ENCODE results near the gene VAT1.
"Not testable (repeated sequence)": the region's sequence is repeated elsewhere in the genome, so short reads cannot be mapped to it uniquely, and the experiment has no call there.

The VAT1 gene

GRCh38 chr17:43021741-43022512 lies at the start of gene VAT1:
TSS of gene VAT1 (minus strand) at chr17:43022385. CDS start at chr17:43022322, 63 bp downstream.
- peak; percentile 78 to 91 for DNase-seq (ENCODE audit: low spot score in 2 of 2)
- Histone ChIP-seq H3K9me3 (no peaks in the 10 kb centered on the region), H3K27me3 (ENCODE audit: low read depth) (no peaks in the 10 kb centered on the region), H3K4me3 (peak within 1 kb of the TSS; percentile 88), H3K4me1 (peaks cover 2% of the 10 kb centered on the region), H3K36me3 (replicated peaks) (peaks cover 10% of the 10 kb centered on the region)
- in situ Hi-C loops (cut with MboI; ENCODE audit: low sequenced_read_pairs): no loop called here

GRCh38 chr17:43070872-43071271 lies 48.7 kb upstream of the VAT1 start:
- Histone ChIP-seq H3K9me3 (no peaks in the 10 kb centered on the region), H3K4me3 (no peak overlapping the region), H3K4me1 (peaks cover 3% of the 10 kb centered on the region; the same call in 1 of the 2 replicates), H3K36me3 (replicated peaks) (peaks cover 41% of the 10 kb centered on the region), H3K27me3 (ENCODE audit: low read depth) (no peaks in the 10 kb centered on the region)
- no peak for DNase-seq (ENCODE audit: low spot score in 2 of 2)
- in situ Hi-C loops (cut with MboI; ENCODE audit: low sequenced_read_pairs): no loop called here

- Histone ChIP-seq H3K9me3 (no peaks in the 10 kb centered on the region), H3K4me3 (no peak overlapping the region), H3K4me1 (peaks cover 3% of the 10 kb centered on the region; the same call in 1 of the 2 replicates), H3K27me3 (ENCODE audit: low read depth) (no peaks in the 10 kb centered on the region), H3K36me3 (replicated peaks) (peaks cover 42% of the 10 kb centered on the region)
- in situ Hi-C loops (cut with MboI; ENCODE audit: low sequenced_read_pairs): no loop called here
- DNase-seq (ENCODE audit: low spot score in 2 of 2): no peak
Measured at GRCh38 chr17:43070257-43070656, 48.1 kb upstream of the VAT1 start.

- H3K9me3 ChIP-seq: no peaks in the 10 kb centered on the region
- peaks cover 3% of the 10 kb centered on the region; the same call in 1 of the 2 replicates for H3K4me1 ChIP-seq
- DNase-seq (ENCODE audit: low spot score in 2 of 2): no peak
- in situ Hi-C loops (cut with MboI; ENCODE audit: low sequenced_read_pairs): no loop called here
- H3K4me3 ChIP-seq: no peak overlapping the region
- H3K36me3 ChIP-seq (replicated peaks): peaks cover 42% of the 10 kb centered on the region
- no peaks in the 10 kb centered on the region for H3K27me3 ChIP-seq (ENCODE audit: low read depth)
Measured at GRCh38 chr17:43069368-43069898, 47.2 kb upstream of the VAT1 start.

- Histone ChIP-seq H3K4me3 (no peak overlapping the region), H3K4me1 (peaks cover 8% of the 10 kb centered on the region), H3K27me3 (ENCODE audit: low read depth) (no peaks in the 10 kb centered on the region), H3K9me3 (no peaks in the 10 kb centered on the region), H3K36me3 (replicated peaks) (peaks cover 39% of the 10 kb centered on the region)
- DNase-seq (ENCODE audit: low spot score in 2 of 2): no peak
- in situ Hi-C loops (cut with MboI; ENCODE audit: low sequenced_read_pairs): no loop called here
Measured at GRCh38 chr17:43068570-43069367, 46.6 kb upstream of the VAT1 start.

- peak; percentile 53 to 60 for DNase-seq (ENCODE audit: low spot score in 2 of 2)
- Histone ChIP-seq H3K4me1 (peaks cover 21% of the 10 kb centered on the region), H3K27me3 (ENCODE audit: low read depth) (no peaks in the 10 kb centered on the region), H3K36me3 (replicated peaks) (peaks cover 33% of the 10 kb centered on the region), H3K9me3 (no peaks in the 10 kb centered on the region), H3K4me3 (no peak overlapping the region)
- in situ Hi-C loops (cut with MboI; ENCODE audit: low sequenced_read_pairs): no loop called here
Measured at GRCh38 chr17:43062984-43063638, 40.9 kb upstream of the VAT1 start.

- no peak for DNase-seq (ENCODE audit: low spot score in 2 of 2)
- H3K4me3 ChIP-seq: no peak overlapping the region
- H3K36me3 ChIP-seq (replicated peaks): peaks cover 51% of the 10 kb centered on the region
- H3K4me1 ChIP-seq: no peaks in the 10 kb centered on the region
- in situ Hi-C loops (cut with MboI; ENCODE audit: low sequenced_read_pairs): no loop called here
- no peaks in the 10 kb centered on the region for H3K27me3 ChIP-seq (ENCODE audit: low read depth)
- no peaks in the 10 kb centered on the region for H3K9me3 ChIP-seq
Measured at GRCh38 chr17:43056051-43056450, 33.9 kb upstream of the VAT1 start.

GRCh38 chr17:43053008-43053407 lies 30.8 kb upstream of the VAT1 start:
- peaks cover 61% of the 10 kb centered on the region for H3K36me3 ChIP-seq (replicated peaks)
- in situ Hi-C loops (cut with MboI; ENCODE audit: low sequenced_read_pairs); H3K4me1 ChIP-seq; DNase-seq (ENCODE audit: low spot score in 2 of 2); H3K4me3 ChIP-seq; H3K27me3 ChIP-seq (ENCODE audit: low read depth); H3K9me3 ChIP-seq: not testable (repeated sequence)

GRCh38 chr17:43051969-43052368 lies 29.8 kb upstream of the VAT1 start:
- Histone ChIP-seq H3K9me3 (no peaks in the 10 kb centered on the region), H3K36me3 (replicated peaks) (peaks cover 66% of the 10 kb centered on the region), H3K27me3 (ENCODE audit: low read depth) (no peaks in the 10 kb centered on the region), H3K4me3 (no peak overlapping the region), H3K4me1 (no peaks in the 10 kb centered on the region)
- DNase-seq (ENCODE audit: low spot score in 2 of 2): no peak
- in situ Hi-C loops (cut with MboI; ENCODE audit: low sequenced_read_pairs): no loop called here

- no peak for DNase-seq (ENCODE audit: low spot score in 2 of 2)
- H3K4me1 ChIP-seq: peaks cover 19% of the 10 kb centered on the region
- H3K9me3 ChIP-seq: no peaks in the 10 kb centered on the region
- H3K36me3 ChIP-seq (replicated peaks): peaks cover 26% of the 10 kb centered on the region
- no peaks in the 10 kb centered on the region for H3K27me3 ChIP-seq (ENCODE audit: low read depth)
- in situ Hi-C loops (cut with MboI; ENCODE audit: low sequenced_read_pairs): no loop called here
- no peak overlapping the region for H3K4me3 ChIP-seq
Measured at GRCh38 chr17:43044024-43044423, 21.8 kb upstream of the VAT1 start.

- in situ Hi-C loops (cut with MboI; ENCODE audit: low sequenced_read_pairs): no loop called here
- H3K4me3 ChIP-seq: no peak overlapping the region
- H3K27me3 ChIP-seq (ENCODE audit: low read depth): no peaks in the 10 kb centered on the region
- peaks cover 23% of the 10 kb centered on the region for H3K36me3 ChIP-seq (replicated peaks)
- H3K4me1 ChIP-seq: peaks cover 19% of the 10 kb centered on the region
- H3K9me3 ChIP-seq: no peaks in the 10 kb centered on the region
- no peak for DNase-seq (ENCODE audit: low spot score in 2 of 2)
Measured at GRCh38 chr17:43043307-43043706, 21.1 kb upstream of the VAT1 start.

- no peak overlapping the region for H3K4me3 ChIP-seq
- H3K27me3 ChIP-seq (ENCODE audit: low read depth): no peaks in the 10 kb centered on the region
- H3K9me3 ChIP-seq: no peaks in the 10 kb centered on the region
- H3K4me1 ChIP-seq: peaks cover 19% of the 10 kb centered on the region
- H3K36me3 ChIP-seq (replicated peaks): peaks cover 17% of the 10 kb centered on the region
- no peak for DNase-seq (ENCODE audit: low spot score in 2 of 2)
- in situ Hi-C loops (cut with MboI; ENCODE audit: low sequenced_read_pairs): no loop called here
Measured at GRCh38 chr17:43042025-43042628, 19.9 kb upstream of the VAT1 start.

- Histone ChIP-seq H3K36me3 (replicated peaks) (peaks cover 13% of the 10 kb centered on the region), H3K4me1 (peaks cover 33% of the 10 kb centered on the region), H3K27me3 (ENCODE audit: low read depth) (no peaks in the 10 kb centered on the region), H3K9me3 (no peaks in the 10 kb centered on the region), H3K4me3 (no peak overlapping the region)
- DNase-seq (ENCODE audit: low spot score in 2 of 2): peak; percentile 47
- in situ Hi-C loops (cut with MboI; ENCODE audit: low sequenced_read_pairs): no loop called here
Measured at GRCh38 chr17:43040655-43041054, 18.5 kb upstream of the VAT1 start.
